Caco-2 (cell line): Measurements from ENCODE around the gene SELENOW. TPM values are rescaled to one million over a fixed set of nuclear protein-coding genes. Genes with fewer than 3 reads are reported as not detected.

Experiments used
- BruUV-seq: library from RNA; stranded (reverse); fragments of 400-500 nt; replicated peaks from 2 replicates; lab custom pipeline; 2021; lab: Mats Ljungman, UMichigan
- CTCF ChIA-PET: fragments of 300-600 bp; sonication (Branson Sonifier 250); formaldehyde crosslinking; loops from one replicate; lab custom pipeline; 2022; ENCODE audit warnings: antibody characterized with exemption; lab: Charles Lee
- POLR2A ChIA-PET: fragments of 300-600 bp; sonication (Branson Sonifier 250); formaldehyde crosslinking; loops from one replicate; lab custom pipeline; 2022; ENCODE audit warnings: antibody characterized with exemption; lab: Charles Lee
- DNase-seq, 2 experiments: peaks; one replicate each; pipeline versions ENCODE4 v3.0.0 to v3.0.0-alpha.2; 2020 to 2022
- H3K27me3 ChIP-seq: replicated peaks from 2 replicates; pipeline ENCODE4 v1.6.0; 2011; ENCODE audit warnings: low read length; ENCODE audit not compliant: control insufficient read depth, insufficient read depth
- H3K36me3 ChIP-seq: 2 replicates; pipeline ENCODE4 v1.5.1; 2011; ENCODE audit warnings: low read length; ENCODE audit not compliant: control insufficient read depth, insufficient read depth
- H3K4me1 ChIP-seq: fragments of 250-450 bp; sonication (Bioruptor Pico); 2 replicates; pipeline ENCODE4 v1.5.1; 2020; ENCODE audit warnings: mild to moderate bottlenecking
- H3K4me3 ChIP-seq: 2 replicates; pipeline ENCODE4 v1.5.1; 2011; ENCODE audit warnings: low read depth, mild to moderate bottlenecking, control low read depth, low read length
- H3K9me3 ChIP-seq: fragments of 250-450 bp; sonication (Bioruptor Pico); 2 replicates; pipeline ENCODE4 v1.5.1; 2020; ENCODE audit warnings: mild to moderate bottlenecking, moderate library complexity
- H3K27ac Mint-ChIP-seq: one replicate; pipeline ENCODE4 v1.8.0; 2022; ENCODE audit warnings: mixed read lengths; ENCODE audit not compliant: unreplicated experiment
- H3K27me3 Mint-ChIP-seq: one replicate; pipeline ENCODE4 v1.8.0; 2022; ENCODE audit warnings: mixed read lengths; ENCODE audit not compliant: insufficient read depth, unreplicated experiment
- H3K36me3 Mint-ChIP-seq: one replicate; pipeline ENCODE4 v1.8.0; 2022; ENCODE audit warnings: mild to moderate bottlenecking, mixed read lengths; ENCODE audit not compliant: insufficient read depth, unreplicated experiment
- H3K4me1 Mint-ChIP-seq: one replicate; pipeline ENCODE4 v1.8.0; 2022; ENCODE audit warnings: low read depth, mixed read lengths; ENCODE audit not compliant: unreplicated experiment
- H3K4me3 Mint-ChIP-seq: one replicate; pipeline ENCODE4 v1.8.0; 2022; ENCODE audit warnings: mild to moderate bottlenecking, moderate library complexity, mixed read lengths; ENCODE audit not compliant: unreplicated experiment
- H3K9me3 Mint-ChIP-seq: one replicate; pipeline ENCODE4 v1.8.0; 2022; ENCODE audit warnings: mixed read lengths; ENCODE audit not compliant: unreplicated experiment
- CTCF ChIP-seq, 2 experiments: fragments of 200-600 bp in 1 of 2; IDR thresholded peaks; 1 replicate in 1 of 2; 2 replicates in 1 of 2; pipeline versions ENCODE4 v1.5.1 to v1.8.0; 2011 to 2022; ENCODE audit warnings: antibody characterized with exemption in 1 of 2, control low read depth in 1 of 2, inconsistent platforms in 1 of 2, low read depth in 1 of 2, low read length in 1 of 2, mild to moderate bottlenecking in 1 of 2, moderate library complexity in 1 of 2; ENCODE audit not compliant: insufficient read depth in 1 of 2, severe bottlenecking in 1 of 2, unreplicated experiment in 1 of 2
- intact Hi-C: fragments of 100-400 bp; cut with micrococcal nuclease; formaldehyde crosslinking; loops from one replicate; pipeline ENCODE4 v1.10.0; 2022; ENCODE audit not compliant: unreplicated experiment
- total RNA-seq: library from RNA; stranded (reverse); gene quantifications from 2 replicates; pipeline ENCODE4 v1.2.3, GENCODE V29; 2022

SELENOW gene
- total RNA-seq, 1 experiment from 2014 or later = 110 TPM

GRCh38 chr19:47735131-47735530, 43.4 kb upstream of the SELENOW start:
- peak in 1 of 2 experiments; percentile 43 for DNase-seq
- H3K4me3 Mint-ChIP-seq = no peak overlapping the region
- intact Hi-C loops = no loop called here
- H3K27me3 ChIP-seq = no peaks in the 10 kb centered on the region
- ChIA-PET POLR2A (no interaction called here), CTCF (interaction anchor here (0.7 to 1.1 kb wide), 4 partner anchors 8 to 31 kb away, joined by 3 to 6 read pairs (median 4); partner anchors contain the start of gene EHD2)
- no peak for TF ChIP-seq CTCF (IDR thresholded peaks at IDR 0.05; ENCODE audit: insufficient read depth in 1 of 2, low read depth in 1 of 2, low read length in 1 of 2, severe bottlenecking in 1 of 2, unreplicated experiment in 1 of 2)
- H3K9me3 Mint-ChIP-seq = no peaks in the 10 kb centered on the region
- H3K36me3 Mint-ChIP-seq = peaks cover 19% of the 10 kb centered on the region
- H3K9me3 ChIP-seq = no peaks in the 10 kb centered on the region
- no peaks in the 10 kb centered on the region for H3K4me1 Mint-ChIP-seq
- peak overlapping the region; percentile 49 for H3K27ac Mint-ChIP-seq
- no TSS peak for BruUV-seq
- no peak overlapping the region for H3K4me3 ChIP-seq
- no peaks in the 10 kb centered on the region for H3K4me1 ChIP-seq
- H3K27me3 Mint-ChIP-seq = no peaks in the 10 kb centered on the region
- no peaks in the 10 kb centered on the region for H3K36me3 ChIP-seq

- CTCF ChIA-PET = interaction anchor here (0.5 to 1.4 kb wide), 3 partner anchors 24 to 41 kb away, joined by 3 to 9 read pairs (median 8); partner anchors contain the start of gene EHD2
- POLR2A ChIA-PET = no interaction called here
- H3K36me3 ChIP-seq = no peaks in the 10 kb centered on the region
Measured at GRCh38 chr19:47740866-47741519, 37.5 kb upstream of the SELENOW start.

More at GRCh38 chr19:47740866-47741519, 37.5 kb upstream of the SELENOW start:
- no peak for DNase-seq
- H3K4me3 ChIP-seq = no peak overlapping the region
- H3K4me1 ChIP-seq = 0 out of 2 replicates have a peak, but pooled peaks cover 4% of the 10 kb centered on the region
- Mint-ChIP-seq H3K27me3 (no peaks in the 10 kb centered on the region), H3K27ac (no peak overlapping the region), H3K9me3 (no peaks in the 10 kb centered on the region), H3K36me3 (peaks cover 15% of the 10 kb centered on the region), H3K4me3 (no peak overlapping the region), H3K4me1 (no peaks in the 10 kb centered on the region)
- no TSS peak for BruUV-seq
- TF ChIP-seq CTCF (IDR thresholded peaks at IDR 0.05; ENCODE audit: insufficient read depth in 1 of 2, low read depth in 1 of 2, low read length in 1 of 2, severe bottlenecking in 1 of 2, unreplicated experiment in 1 of 2) = no peak
- no peaks in the 10 kb centered on the region for H3K27me3 ChIP-seq
- intact Hi-C loops = no loop called here
- H3K9me3 ChIP-seq = no peaks in the 10 kb centered on the region
